GM19468 (cell line): ENCODE results near the gene FAR2.
"Not testable (repeated sequence)": the region's sequence is repeated elsewhere in the genome, so short reads cannot be mapped to it uniquely, and the experiment has no call there.

Experiments used
- ATAC-seq: cut with Tn5 transposase; IDR thresholded peaks from one replicate; pipeline ENCODE4 v1.9.1; 2021; ENCODE audit warnings: mild to moderate bottlenecking, moderate library complexity, moderate number of reproducible peaks; ENCODE audit not compliant: unreplicated experiment; ENCODE audit errors: extremely low read depth

Gene FAR2

DNA sequence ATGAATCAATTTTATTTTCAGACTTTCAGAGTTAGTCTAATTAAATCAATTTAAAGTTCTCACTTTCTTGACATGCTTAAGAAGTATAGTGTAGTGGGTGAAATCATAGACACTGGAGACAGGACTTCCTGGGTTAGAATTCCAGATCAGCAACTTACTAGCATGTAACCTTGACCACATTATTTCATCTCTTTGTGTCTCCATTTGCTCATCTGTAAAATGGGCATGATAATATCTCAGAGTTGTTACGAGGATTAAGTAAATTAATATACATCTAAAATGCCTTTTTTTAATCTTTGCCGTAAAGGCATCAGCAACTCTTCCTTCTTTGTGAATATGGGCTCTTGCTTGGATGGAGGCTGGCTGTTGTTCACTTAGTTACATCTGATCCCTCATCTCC lies 233.2 kb downstream of the FAR2 start:
- no peak for ATAC-seq

DNA sequence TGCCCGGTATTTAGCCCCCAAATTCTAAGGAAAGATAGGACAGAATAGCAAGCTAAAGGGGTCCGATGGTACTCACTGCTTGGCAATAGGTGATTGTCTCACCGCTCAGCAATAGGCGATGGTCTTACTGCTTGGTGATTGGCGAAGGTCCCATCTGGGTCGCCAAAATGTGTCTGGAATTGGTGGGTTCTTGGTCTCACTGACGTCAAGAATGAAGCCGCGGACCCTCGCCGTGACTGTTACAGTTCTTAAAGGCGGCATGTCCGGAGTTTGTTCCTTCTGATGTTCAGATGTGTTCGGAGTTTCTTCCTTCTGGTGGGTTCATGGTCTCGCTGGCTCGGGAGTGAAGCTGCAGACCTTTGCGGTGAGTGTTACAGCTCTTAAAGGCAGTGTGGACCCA lies 236.1 kb downstream of the FAR2 start:
- not testable (repeated sequence) for ATAC-seq
